Activated gamma-delta T cell treated with Interleukin-2 at 50 U/mL for 16 hours (primary cell): ENCODE measurements around the gene LDLRAD4.
"Not testable (repeated sequence)": the region's sequence is repeated elsewhere in the genome, so short reads cannot be mapped to it uniquely, and the experiment has no call there.

Experiments used
- DNase-seq: peaks from one replicate; pipeline ENCODE4 v3.0.0-alpha.2; 2020

Gene LDLRAD4

DNA sequence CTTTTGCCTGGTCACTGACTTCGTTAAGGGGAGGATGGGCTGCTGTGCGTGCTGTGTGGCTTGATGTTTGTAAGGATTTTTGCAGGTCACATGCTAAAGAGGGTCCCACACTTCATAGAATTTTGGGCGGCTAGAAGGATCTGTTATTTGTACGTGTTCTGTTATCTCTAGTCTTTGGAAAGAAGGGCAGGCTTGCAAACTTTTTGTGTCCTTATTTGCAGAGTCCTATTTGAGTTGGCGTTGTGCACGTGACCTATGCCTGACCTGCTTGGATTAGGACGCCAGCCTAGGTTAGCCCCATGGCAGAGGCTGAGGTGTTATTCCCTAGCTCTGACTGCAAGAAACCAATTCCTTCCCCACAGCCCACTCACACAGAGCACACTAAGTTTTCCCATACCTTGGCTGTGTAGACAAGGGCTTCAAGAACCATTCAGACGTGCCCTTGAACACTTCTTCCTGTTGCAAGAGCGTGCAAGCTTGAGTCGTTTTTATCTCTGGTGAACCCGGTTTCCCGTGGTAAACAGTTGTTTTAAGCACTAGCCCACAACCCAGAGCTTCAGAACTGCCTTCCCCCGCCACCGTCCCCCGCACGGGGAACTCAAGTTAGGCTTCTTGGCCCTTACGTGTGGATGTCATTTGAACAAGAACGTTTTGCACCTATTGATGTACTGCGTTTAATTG is 94.6 kb downstream of the LDLRAD4 start:
- peak; percentile 47 for DNase-seq

- DNase-seq = no peak
Measured at GRCh38 chr18:13315000-13315399, 96.4 kb downstream of the LDLRAD4 start.

GRCh38 chr18:13316063-13316462 is 97.5 kb downstream of the LDLRAD4 start:
- no peak for DNase-seq

DNA sequence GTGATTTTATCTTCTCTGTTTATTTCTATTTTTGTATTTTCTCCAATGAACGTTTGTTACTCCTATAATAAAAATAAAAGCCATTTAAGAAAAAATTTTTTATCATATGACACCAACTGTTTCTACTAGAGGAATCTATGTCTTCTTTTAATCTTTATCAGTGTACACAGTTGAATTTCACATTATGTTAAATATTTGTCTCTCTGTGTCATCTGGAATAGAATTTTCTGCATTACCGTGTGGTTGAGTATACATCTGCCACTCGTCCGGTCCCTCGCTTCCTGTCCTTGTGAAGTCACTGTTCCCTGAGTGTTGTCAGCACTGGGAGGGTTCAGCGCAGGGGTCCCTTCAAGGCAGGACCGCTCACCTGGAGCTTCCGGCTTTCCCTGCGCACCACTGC is 99.2 kb downstream of the LDLRAD4 start:
- DNase-seq = no peak

DNA sequence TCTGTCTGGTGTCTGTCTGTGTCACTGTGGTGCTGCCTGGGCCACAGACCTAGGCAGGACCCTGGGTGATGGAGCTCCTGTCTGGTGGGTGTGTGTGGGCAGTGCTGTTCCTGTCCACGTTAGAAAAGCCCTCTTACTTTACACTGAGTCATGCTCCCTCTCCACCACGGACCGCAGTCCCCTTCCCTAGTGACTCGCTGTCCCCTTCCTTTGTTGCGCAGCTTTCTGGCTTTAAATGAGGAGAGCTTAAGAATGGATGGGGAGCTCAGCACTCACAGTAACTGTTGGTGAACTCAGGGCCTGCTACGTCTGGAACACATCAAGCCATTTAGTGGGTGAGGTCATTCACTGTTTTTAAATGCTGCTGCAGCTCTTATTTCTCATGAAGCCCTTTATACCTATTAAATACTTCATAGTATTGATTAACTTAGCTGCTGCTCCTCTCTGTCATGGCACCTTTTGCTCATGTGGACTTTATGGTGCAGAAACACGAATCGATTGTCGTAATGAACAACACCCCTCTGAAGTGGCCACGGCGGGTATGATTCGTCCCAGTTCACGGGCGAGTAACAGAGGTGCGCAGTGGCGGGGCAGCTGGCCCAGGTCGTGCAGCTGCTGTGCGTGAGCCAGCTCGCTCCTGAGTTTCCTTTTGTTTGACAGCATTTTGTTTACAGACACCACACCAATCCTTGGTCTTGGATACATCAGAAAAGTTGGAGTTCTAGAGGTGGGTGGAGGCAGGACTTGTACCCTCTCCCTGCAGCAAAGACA is 100.4 kb downstream of the LDLRAD4 start:
- no peak for DNase-seq

DNA sequence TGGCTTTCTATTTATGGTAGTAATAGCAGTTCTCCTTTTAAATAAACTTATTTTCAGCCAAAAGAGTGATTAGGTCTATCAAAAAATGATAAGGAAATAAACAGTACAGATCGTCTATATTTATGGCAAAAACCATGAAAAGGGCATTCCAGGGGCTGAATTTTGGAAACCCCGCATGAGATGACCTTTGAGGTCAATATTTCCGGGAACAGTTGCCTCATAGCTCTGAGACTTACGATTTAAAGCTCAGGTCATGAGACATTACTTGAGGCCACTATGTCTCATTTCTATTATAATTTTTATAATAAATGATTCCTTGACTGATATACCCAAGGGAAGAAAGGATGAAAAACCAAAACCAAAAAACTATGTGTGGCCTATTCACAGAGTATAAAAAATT is 101.1 kb downstream of the LDLRAD4 start:
- no peak for DNase-seq

DNA sequence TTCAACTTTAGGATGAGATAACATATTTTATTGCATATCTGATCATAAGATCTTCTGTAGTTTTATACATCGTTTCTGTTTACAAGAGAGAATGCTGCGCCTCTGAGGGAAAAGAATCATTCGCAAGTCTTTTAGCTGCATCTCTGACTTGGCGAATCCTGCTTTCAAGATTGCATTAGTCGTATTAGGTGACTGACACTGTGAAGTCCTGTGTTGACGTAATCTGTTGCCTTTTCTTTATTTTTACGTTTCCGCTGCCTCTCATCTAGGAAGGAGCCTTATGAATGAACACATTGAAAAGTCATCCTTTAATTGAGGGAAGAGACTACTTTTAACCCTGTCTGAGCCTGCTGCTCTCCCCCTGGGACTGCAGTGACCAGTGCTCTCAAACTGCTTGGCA is 101.5 kb downstream of the LDLRAD4 start:
- no peak for DNase-seq

- no peak for DNase-seq
Measured at GRCh38 chr18:13320891-13321425, 102.4 kb downstream of the LDLRAD4 start.

- DNase-seq = no peak
Measured at GRCh38 chr18:13321923-13322322, 103.4 kb downstream of the LDLRAD4 start.

DNA sequence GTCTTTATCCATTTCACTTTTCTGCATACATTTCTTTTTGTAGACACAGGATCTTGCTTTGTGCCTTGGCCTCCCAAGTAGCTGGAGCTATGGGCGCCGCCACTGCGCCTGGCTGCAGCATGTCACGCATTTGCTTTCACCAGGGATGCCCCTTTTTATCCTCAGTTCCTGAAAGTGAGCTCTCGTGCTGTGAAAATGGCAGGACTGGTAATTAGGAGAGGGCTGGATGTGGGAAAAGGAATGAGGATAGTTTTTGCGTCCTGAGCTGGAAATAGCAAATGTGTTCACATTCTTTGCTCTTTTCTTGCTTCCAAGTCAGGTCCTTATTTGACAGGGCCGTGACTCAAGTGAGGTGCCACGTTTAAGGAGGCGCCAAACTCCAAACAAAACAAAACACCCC is 104.6 kb downstream of the LDLRAD4 start:
- DNase-seq = no peak

DNA sequence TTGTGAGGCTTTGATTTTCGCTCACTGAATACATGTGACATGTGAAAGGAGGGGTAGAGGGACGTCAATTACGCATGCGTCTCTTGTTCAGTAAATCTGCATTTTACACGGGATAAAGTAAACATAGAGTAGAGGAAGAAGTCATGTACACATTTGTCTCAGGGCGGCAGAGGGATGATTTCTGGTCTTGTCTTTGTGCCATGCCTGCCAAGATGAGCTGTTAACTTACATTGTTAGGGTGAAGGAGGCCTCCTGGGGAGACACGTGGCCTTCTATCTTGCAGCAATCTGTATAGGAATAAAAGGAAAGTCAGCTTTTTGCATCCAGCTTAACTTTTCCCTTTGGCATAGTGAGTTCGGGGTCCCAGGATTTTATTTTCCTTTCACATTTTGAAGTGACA is 106.3 kb downstream of the LDLRAD4 start:
- DNase-seq = no peak

DNA sequence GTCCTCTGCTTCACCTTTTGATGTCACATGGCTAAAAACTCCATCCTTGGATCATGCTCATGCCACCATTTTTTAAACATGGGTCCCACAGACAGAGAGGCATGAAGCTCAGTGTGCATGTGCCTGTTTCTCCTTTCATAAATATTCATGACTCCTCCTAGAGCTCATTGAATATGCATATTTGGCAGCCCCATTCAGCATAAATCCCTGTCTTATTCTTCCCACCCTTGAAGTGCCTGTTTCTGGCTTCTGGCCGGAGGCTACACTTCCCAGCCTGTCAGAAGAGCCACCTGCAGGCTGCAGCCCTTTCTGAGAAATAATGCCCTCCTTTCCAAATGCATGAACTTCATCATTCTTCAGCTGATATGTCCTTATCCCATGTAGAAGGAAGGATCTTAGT is 109.7 kb downstream of the LDLRAD4 start:
- no peak for DNase-seq

DNA sequence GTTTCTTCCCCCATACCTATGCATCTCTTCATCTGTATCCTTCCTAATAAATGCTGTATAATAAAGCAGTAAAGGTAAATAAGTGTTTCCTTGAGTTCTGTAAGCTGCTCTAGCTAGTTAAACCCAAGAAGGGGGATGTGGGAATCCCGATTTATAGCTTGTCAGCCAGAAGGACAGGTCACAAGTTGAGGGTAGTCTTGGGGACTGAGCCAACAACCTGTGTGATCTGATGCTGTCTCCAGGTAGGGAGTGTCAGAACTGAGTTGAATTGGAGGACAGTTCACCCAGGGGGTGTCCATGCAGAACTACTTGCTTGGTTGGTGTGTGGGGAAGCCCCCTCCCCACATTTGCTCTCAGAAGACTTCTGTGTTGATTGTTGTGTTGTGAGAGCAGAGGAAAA is 112.4 kb downstream of the LDLRAD4 start:
- DNase-seq = no peak

GRCh38 chr18:13331846-13332245 is 113.3 kb downstream of the LDLRAD4 start:
- no peak for DNase-seq

DNA sequence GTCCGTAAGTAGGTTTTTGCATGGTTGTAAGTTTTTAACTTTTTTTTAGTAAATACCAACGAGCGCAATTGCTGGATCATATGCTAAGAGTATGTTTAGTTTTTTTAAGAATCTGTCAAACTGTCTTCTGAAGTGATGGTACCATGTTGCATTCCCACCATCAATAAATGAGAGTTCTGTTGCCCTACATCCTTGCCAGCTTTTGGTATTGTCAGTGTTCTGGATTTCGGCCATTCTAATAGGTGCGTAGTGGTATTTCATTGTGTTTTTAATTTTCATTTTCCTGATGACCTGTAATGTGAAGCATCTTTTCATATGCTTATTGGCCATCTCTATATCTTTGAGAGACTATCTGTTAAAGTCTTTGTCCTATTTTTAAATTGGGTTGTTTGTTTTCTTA is 114.3 kb downstream of the LDLRAD4 start:
- DNase-seq = no peak

DNA sequence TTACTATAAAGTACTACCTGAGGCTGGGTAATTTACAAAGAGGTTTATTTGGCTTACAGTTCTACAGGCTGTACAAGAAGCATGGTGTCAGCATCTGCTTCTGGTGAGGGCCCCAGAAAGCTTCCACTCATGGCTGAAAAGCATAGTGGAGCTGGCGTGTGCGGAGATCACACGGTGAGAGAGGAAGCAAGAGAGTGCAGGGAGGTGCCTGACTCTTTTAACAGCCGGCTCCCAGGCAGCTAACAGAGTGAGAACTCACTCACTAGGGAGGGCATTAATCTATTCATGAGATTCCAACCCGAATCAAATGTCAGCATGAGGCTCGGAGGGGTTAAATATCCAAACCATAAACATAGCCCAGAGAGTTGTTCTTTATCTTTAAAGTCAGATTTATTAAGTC is 117.3 kb downstream of the LDLRAD4 start:
- DNase-seq = no peak

DNA sequence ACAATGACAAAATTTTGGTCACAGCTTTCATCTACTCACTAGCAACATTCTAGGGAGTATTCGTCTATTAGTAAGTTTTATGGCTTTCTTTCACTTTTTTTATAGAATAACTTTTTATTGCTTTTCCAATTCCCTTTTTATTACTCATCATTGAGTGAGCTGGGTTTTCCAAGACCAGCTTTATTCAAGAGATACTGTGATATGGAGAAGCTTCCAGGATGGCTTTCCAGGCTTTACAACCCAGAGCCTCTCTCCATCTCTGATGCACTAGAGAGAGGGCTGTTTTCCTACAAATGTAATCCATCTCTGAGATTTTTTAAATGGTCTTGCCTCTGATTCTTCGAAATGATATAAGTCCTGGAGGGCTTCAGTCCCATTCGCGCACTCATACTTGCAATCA is 118.3 kb downstream of the LDLRAD4 start:
- DNase-seq = no peak

GRCh38 chr18:13337369-13337768 is 118.8 kb downstream of the LDLRAD4 start:
- no peak for DNase-seq

- no peak for DNase-seq
Measured at GRCh38 chr18:13338318-13338717, 119.8 kb downstream of the LDLRAD4 start.

DNA sequence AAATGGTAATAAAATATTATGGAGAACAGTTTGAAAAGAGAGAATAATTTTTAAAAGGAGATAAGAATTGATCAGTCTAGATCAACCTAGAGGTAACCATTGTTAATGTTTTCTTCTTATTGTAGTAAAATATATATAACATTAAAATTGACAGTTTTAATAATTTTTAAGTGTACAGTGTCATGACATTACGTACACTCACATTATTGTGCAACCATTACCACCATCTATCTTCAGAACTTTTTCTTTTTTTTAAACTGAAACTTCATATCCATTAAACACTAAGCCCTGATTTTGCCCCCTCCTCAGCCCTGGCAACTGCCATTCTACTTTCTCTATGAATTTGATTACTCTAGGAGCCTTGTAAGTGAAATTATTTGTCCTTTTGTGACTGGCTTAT is 121.1 kb downstream of the LDLRAD4 start:
- DNase-seq = no peak

GRCh38 chr18:13346449-13346848 is 127.9 kb downstream of the LDLRAD4 start:
- not testable (repeated sequence) for DNase-seq

- no peak for DNase-seq
Measured at GRCh38 chr18:13353084-13353823, 134.7 kb downstream of the LDLRAD4 start.

DNA sequence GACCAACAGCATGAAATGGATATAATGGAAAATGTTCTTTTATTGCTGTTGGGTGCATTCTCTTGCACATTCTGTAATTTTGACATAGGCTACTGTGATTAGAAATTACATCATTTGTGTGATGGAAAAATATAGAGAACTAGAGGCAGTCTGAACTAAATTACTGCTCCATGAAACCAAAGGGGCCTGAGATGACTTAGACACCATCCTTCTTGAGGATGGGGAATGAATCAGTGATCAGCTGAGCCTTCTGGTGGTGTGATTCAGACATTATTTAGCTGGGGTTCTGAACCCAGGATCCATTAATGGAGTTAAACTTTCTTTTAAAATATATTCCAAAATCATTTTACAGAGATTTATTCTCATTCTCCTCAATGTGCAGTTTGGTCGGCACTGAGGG is 135.8 kb downstream of the LDLRAD4 start:
- DNase-seq = no peak

- DNase-seq = no peak
Measured at GRCh38 chr18:13356032-13356431, 137.5 kb downstream of the LDLRAD4 start.
